HG03571 (cell line): Measurements from ENCODE around the gene TUT1.
A peak's percentile ranks its signal among the peaks of the same experiment; 100 is the strongest.
"Not testable (repeated sequence)": the region's sequence is repeated elsewhere in the genome, so short reads cannot be mapped to it uniquely, and the experiment has no call there.

Experiments
- ATAC-seq: cut with Tn5 transposase; IDR thresholded peaks from one replicate; pipeline ENCODE4 v1.9.1; 2021; ENCODE audit not compliant: unreplicated experiment

The TUT1 gene

GRCh38 chr11:62591448-62592145 lies at the start of gene TUT1:
TSS of gene TUT1 (minus strand) at chr11:62591523. CDS start at chr11:62591485, 38 bp downstream.
- ATAC-seq, result peak; percentile 76

GRCh38 chr11:62632492-62632891 lies 41.2 kb upstream of the TUT1 start:
- ATAC-seq, result no peak

GRCh38 chr11:62627713-62628112 lies 36.4 kb upstream of the TUT1 start:
- ATAC-seq, result no peak

- no peak for ATAC-seq
These were observed 31.3 kb upstream of the TUT1 start for GRCh38 chr11:62622476-62623089.

GRCh38 chr11:62621567-62622470 lies 30.5 kb upstream of the TUT1 start, which contains the start of gene B3GAT3:
TSS of gene B3GAT3 (minus strand) at chr11:62621986. CDS start at chr11:62621947, 39 bp downstream.
- peak; percentile 90 for ATAC-seq

- no peak for ATAC-seq
These were observed 29.8 kb upstream of the TUT1 start for GRCh38 chr11:62621027-62621566.

GRCh38 chr11:62616957-62617356 lies 25.6 kb upstream of the TUT1 start:
- ATAC-seq, result not testable (repeated sequence)

- no peak for ATAC-seq
These were observed 24.2 kb upstream of the TUT1 start for GRCh38 chr11:62615521-62615920.

GRCh38 chr11:62614275-62614674 lies 23.0 kb upstream of the TUT1 start:
- no peak for ATAC-seq

- ATAC-seq, result no peak
These were observed 22.0 kb upstream of the TUT1 start for GRCh38 chr11:62613291-62613778.

GRCh38 chr11:62612366-62613290 lies 21.3 kb upstream of the TUT1 start, which contains the start of the genes EML3 and ROM1:
TSS of gene EML3 (minus strand) at chr11:62612775. CDS start at chr11:62612457, 318 bp downstream.
TSS of gene ROM1 (plus strand) at chr11:62613257. CDS start at chr11:62613282, 25 bp downstream.
- peak; percentile 67 for ATAC-seq

- ATAC-seq, result no peak
These were observed 20.5 kb upstream of the TUT1 start for GRCh38 chr11:62611705-62612365.

GRCh38 chr11:62610814-62611704 lies 19.7 kb upstream of the TUT1 start:
- ATAC-seq, result no peak

- ATAC-seq, result no peak
These were observed 19.1 kb upstream of the TUT1 start for GRCh38 chr11:62610403-62610802.

- no peak for ATAC-seq
These were observed 17.5 kb upstream of the TUT1 start for GRCh38 chr11:62608776-62609175.

- ATAC-seq, result no peak
These were observed 16.4 kb upstream of the TUT1 start for GRCh38 chr11:62607714-62608113.

- ATAC-seq, result no peak
These were observed 14.6 kb upstream of the TUT1 start for GRCh38 chr11:62605902-62606301.

- ATAC-seq, result no peak
These were observed 14.1 kb upstream of the TUT1 start for GRCh38 chr11:62605467-62605866.
